Activated CD4-positive, alpha-beta T cell treated with anti-CD3 and anti-CD28 coated beads for 1 hour (primary cell): ENCODE results near the gene MPZL3.

Source experiments
- DNase-seq: peaks from one replicate; pipeline ENCODE4 v3.0.0-alpha.2; 2020

Gene MPZL3

DNA sequence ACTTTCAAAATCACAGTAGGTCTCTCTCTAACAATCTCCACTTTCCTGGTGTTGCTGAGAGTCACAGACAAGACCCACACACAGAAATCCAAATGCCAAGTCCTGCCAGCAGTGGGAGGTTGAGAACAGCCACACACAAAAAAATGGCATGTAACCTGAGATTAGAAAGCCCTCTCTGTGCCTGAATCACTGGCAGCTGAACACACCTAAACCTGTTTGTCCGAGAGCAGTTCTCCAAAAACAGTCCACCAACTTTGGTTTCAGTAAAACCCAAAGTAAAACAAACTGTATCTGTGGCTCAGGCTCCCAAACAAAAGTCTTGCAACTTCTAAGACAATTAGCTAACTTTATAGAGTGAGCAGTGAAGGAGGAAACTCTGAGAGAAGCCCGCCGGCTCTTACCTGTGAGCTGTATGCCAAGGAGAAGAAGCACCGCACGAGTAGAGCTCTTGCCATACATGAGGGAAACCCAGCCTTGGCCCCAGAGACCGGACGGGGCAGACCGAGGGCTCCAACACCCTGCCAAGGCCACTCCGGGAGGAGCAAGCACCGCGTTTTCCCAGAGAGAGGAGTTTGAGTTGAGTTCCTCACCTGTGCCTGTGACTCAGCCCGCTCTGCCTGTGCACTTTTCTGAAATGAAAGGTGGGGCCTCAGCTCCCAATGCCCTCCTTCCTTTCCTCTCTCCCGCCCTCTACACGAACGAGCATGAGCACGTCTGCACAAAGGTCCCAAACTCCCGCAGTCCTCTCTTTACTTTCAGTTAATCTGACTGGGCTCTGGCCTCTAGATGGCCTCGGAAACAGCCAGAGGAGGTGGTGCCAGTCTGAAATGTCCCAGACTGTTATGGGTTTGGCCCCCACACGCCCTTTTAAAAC lies 11.8 kb upstream of the MPZL3 start, which contains the start of gene MPZL2:
Gene MPZL2 (minus strand): TSS at position 603 of the 874 bp plus-strand sequence. CDS start 144 bp downstream, at position 459.
- no peak for DNase-seq

DNA sequence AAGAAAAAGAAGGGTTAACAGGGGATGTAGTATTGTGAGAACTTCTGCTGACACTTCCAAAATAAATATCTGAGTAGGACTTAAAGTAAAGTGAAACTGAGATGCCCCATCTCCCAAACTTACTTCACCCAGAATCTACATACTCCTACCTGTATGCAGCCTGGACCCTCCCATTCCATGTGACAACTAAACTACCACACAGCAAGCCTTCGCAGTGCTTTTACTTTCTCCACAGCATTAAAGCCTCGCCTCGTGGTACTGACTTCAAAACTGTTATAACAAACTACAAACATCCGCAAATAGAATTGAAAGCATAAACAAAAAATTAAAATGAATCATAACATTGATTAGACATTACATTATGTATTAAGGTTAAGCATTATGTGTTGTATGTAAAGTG lies 10.9 kb upstream of the MPZL3 start:
- no peak for DNase-seq

GRCh38 chr11:118260353-118260752 lies 8.2 kb upstream of the MPZL3 start:
- DNase-seq, result no peak

DNA sequence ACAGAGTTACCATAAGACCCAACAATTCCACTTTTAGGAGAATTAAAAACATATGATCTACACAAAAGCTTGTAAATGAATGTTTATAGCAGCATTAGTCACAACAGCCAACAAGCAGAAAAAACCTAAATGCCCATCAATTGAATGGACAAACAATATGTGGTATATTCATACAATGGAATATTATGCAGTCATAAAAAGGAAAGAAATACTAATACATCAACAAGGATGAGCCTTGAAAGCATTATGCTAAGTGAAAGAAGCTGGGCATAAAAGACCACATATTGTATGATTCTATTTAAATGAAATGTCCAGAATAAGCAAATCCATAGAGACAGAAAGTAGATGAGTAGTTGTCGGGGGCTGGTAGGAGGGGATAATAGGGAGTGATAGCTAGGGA lies 7.0 kb upstream of the MPZL3 start:
- no peak for DNase-seq

DNA sequence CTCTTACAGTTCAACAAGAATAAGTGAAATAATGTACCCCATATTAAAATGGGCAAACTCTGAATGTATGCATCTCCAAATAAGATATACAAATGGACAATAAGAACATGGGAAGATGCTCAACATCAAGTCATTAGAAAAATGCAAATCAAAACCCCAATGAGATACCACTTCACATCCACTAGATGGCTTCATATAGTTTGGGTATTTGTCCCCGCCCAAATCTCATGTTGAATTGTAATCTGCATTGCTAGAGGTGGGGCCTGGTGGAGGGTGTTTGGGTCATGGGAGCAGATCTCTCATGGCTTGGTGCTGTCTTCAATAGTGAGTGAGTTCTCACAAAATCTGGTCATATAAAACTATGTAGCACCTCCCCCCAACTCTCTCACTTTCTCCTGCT lies 6.2 kb upstream of the MPZL3 start:
- no peak for DNase-seq

- no peak for DNase-seq
These were observed 523 bp upstream of the MPZL3 start for GRCh38 chr11:118252688-118253087.

- DNase-seq, result no peak
These were observed 5.1 kb downstream of the MPZL3 start for GRCh38 chr11:118247041-118247440.

GRCh38 chr11:118245936-118246562 lies 6.1 kb downstream of the MPZL3 start:
- DNase-seq, result no peak

- no peak for DNase-seq
These were observed 8.0 kb downstream of the MPZL3 start for GRCh38 chr11:118243993-118244762.

- DNase-seq, result no peak
These were observed 9.0 kb downstream of the MPZL3 start for GRCh38 chr11:118243161-118243560.

- no peak for DNase-seq
These were observed 10.4 kb downstream of the MPZL3 start for GRCh38 chr11:118241764-118242098.

GRCh38 chr11:118240999-118241763 lies 11.0 kb downstream of the MPZL3 start:
- peak; percentile 45 for DNase-seq

DNA sequence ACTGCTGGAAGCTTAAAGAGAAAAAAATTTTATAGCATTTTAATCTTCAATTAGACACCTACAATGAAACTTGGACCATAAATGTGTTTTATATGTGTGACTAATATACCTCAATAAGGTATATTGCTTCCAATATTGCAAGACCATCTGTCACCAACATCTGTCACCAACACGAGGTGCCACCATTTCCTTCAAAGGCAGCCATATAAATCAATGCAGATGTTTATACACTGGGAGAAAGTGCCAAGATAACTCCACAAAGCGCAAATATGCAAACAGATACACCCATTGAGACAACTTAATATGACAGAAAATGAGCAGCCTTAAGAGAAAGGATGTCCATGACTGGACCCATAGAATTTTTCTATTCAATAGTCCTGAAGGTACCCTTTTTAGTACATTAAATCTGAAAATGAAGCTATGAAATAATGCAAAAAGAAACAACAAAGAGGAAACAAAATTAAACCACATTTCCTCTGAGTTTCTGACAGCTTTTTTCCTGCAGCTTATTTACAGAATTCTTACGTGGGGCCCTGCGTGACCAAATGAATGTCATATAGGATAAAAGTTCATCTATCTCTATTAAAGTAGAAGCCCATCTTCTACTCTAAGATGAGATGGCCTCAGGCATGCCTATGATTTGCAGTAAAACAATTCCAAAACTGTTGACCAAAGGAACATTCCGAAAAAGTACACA lies 12.5 kb downstream of the MPZL3 start:
- no peak for DNase-seq

DNA sequence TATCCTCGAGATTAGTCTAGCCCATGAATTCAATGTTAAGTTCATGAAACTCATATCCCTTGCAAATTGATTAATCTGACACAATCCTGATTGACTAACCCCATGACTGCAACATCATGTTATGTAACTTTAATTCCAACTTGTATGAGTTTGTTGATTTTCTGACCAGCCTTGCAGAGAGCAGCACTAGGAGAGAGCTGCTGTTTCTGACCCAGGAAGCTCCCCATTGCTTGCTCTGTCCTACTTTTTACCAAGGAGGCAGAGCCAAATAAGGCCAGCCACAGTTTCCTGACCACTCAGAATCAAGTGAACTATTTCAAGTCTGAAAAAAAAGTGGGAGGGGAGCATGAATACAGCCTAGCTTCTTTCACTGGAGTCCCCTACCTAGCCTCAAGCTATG lies 13.2 kb downstream of the MPZL3 start:
- DNase-seq, result no peak

DNA sequence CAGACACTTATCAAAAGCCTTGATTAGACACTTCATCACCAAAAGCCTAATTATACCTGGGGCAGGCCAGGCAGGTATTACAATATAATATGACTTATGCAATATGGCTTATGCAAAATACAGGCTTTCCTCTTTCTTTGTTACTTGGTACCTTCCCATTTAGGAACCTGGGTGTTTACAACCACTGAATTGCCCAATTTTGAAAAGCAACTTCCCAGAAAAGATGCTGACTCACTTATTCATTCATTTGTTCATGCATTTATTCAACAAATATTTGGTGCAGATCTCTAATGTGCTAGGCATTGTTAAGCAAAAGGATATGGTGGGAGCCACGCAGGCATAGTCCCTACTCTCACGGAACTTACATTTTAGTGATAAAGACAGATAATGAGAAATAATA lies 13.7 kb downstream of the MPZL3 start:
- no peak for DNase-seq

GRCh38 chr11:118236170-118236569 lies 16.0 kb downstream of the MPZL3 start:
- DNase-seq, result no peak

DNA sequence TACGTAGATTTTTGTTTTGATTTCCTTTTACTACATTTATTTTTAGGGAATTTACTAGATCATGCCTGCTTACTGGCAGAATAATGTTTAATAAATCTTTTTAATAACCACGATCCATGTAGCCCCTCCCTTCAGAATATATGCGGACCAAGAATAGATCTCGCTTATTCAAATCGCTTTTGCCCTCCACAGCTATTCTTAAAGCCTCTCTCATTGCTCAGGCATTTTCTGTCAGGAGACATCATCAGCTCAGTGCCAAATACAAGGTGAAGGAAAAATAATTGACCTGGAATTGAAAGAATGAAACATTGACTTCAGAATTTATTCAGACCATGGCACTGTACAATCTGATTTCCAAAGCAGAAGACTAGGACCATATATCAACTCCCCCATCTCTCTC lies 17.3 kb downstream of the MPZL3 start:
- DNase-seq, result no peak

- DNase-seq, result no peak
These were observed 18.3 kb downstream of the MPZL3 start for GRCh38 chr11:118233850-118234249.

DNA sequence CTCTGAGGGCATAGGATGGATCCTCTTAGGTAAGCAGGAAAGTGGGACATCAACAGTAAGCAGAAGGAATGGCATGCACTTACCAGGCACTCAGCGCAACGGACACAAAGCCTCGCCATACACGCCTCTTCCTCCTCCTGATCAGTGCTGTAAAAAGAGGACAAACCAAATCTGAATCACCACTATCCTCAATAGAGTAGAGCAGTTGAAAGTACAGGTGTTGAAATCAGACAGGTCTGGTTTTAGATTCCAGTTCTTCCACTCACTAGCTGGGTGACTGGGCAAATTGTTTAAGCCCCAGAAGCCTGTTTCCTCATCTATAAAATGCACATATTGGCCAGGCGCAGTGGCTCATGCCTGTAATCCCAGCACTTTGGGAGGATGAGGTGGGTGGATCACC lies 18.8 kb downstream of the MPZL3 start:
- DNase-seq, result no peak

DNA sequence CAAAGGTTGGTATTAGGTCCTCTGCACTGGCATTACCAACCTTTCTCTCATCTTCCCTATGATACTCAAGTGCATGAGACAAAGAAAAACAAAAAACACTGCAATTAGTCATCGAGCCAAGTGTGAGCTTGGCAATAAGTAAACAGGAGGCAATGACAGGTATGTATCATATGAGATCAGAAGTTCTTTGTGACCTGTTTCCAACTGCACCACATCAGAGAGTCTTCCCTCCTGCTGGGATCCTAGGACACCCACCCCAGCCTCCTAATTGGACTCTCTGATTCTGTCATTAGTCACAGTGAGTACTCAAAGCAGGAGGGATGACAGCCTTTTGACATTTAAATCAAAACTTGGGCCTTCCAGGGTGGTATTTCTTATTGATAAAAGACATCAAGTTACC lies 19.5 kb downstream of the MPZL3 start:
- DNase-seq, result no peak

DNA sequence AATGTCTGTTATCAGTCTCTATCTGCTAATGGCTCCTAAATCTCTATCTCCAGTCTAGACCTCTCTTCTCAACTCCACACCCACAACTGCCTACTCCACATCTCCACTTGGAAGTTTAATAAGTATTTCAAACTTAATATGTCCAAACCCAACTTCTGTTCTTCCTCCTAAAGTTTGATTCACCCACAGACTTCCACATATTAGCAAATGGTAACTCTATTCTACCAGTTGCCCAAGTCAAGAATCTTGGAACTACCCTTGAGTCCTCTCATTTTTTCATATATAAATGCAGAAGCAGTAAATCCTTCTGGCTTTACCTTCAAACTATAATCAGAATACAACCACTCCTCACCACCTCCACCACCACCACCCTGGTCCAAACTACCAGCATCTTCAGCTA lies 20.7 kb downstream of the MPZL3 start:
- DNase-seq, result no peak

GRCh38 chr11:118230088-118230487 lies 22.1 kb downstream of the MPZL3 start:
- DNase-seq, result no peak
